WTC11 (cell line): ENCODE data around the gene ARSB. TPM values are rescaled to one million over a fixed set of nuclear protein-coding genes. Genes with fewer than 3 reads are reported as not detected.

Experiments
- ATAC-seq: fragments of 200-7000 bp; cut with Tn5 transposase; 2 replicates; pipeline ENCODE4 v1.10.0; 2021; ENCODE audit warnings: mild to moderate bottlenecking, moderate library complexity
- CTCF ChIA-PET: fragments of 300-600 bp; sonication (Branson Sonifier 250); formaldehyde crosslinking; loops from one replicate; lab custom pipeline; 2021; ENCODE audit warnings: antibody characterized with exemption; lab: Charles Lee
- POLR2A ChIA-PET: fragments of 350-600 bp; sonication (Branson Sonifier 250); formaldehyde crosslinking; loops from one replicate; lab custom pipeline; 2021; ENCODE audit warnings: antibody characterized with exemption; lab: Charles Lee
- DNase-seq: peaks from one replicate; pipeline ENCODE4 v3.0.0; 2021; ENCODE audit warnings: low spot score
- H3K27ac Mint-ChIP-seq: 2 replicates; pipeline ENCODE4 v1.8.0; 2021; ENCODE audit warnings: mixed read lengths
- H3K27me3 Mint-ChIP-seq: 2 replicates; pipeline ENCODE4 v1.8.0; 2021; ENCODE audit warnings: low read depth, mild to moderate bottlenecking, moderate library complexity, mixed read lengths
- H3K36me3 Mint-ChIP-seq: 2 replicates; pipeline ENCODE4 v1.8.0; 2021; ENCODE audit warnings: mixed read lengths
- H3K4me1 Mint-ChIP-seq: 2 replicates; pipeline ENCODE4 v1.8.0; 2022; ENCODE audit warnings: mixed read lengths
- H3K4me3 Mint-ChIP-seq: 2 replicates; pipeline ENCODE4 v1.8.0; 2021; ENCODE audit warnings: mild to moderate bottlenecking, moderate library complexity, mixed read lengths
- H3K9me3 Mint-ChIP-seq: 2 replicates; pipeline ENCODE4 v1.8.0; 2021; ENCODE audit warnings: mixed read lengths
- CREB1 ChIP-seq: sonication (generic); formaldehyde crosslinking; IDR thresholded peaks from 2 replicates; pipeline ENCODE4 v1.8.0; 2023; ENCODE audit warnings: mild to moderate bottlenecking, missing genetic modification reagents
- FOXJ3 ChIP-seq: sonication (generic); formaldehyde crosslinking; IDR thresholded peaks from 2 replicates; pipeline ENCODE4 v1.9.0; 2021; ENCODE audit warnings: missing genetic modification reagents, mild to moderate bottlenecking, borderline replicate concordance
- FOXP1 ChIP-seq: sonication (generic); formaldehyde crosslinking; IDR thresholded peaks from 2 replicates; pipeline ENCODE4 v1.8.0; 2022; ENCODE audit warnings: missing genetic modification reagents, mild to moderate bottlenecking, moderate library complexity, borderline replicate concordance
- GRHL2 ChIP-seq: fragments of 250-450 bp; sonication (Bioruptor Pico); IDR thresholded peaks from 2 replicates; pipeline ENCODE4 v1.8.0; 2022; ENCODE audit warnings: mild to moderate bottlenecking, moderate library complexity; ENCODE audit not compliant: insufficient replicate concordance, severe bottlenecking
- GTF2I ChIP-seq: fragments of 250-450 bp; sonication (Bioruptor Pico); conservative IDR thresholded peaks from 2 replicates; pipeline ENCODE4 v1.4.0; 2021; ENCODE audit warnings: mild to moderate bottlenecking
- HMGA2 ChIP-seq: fragments of 250-450 bp; sonication (Bioruptor Pico); IDR thresholded peaks from 2 replicates; pipeline ENCODE4 v1.4.0; 2021; ENCODE audit warnings: mild to moderate bottlenecking, moderate library complexity
- HMGXB4 ChIP-seq: sonication (generic); formaldehyde crosslinking; IDR thresholded peaks from 2 replicates; pipeline ENCODE4 v1.8.1; 2023; ENCODE audit warnings: mild to moderate bottlenecking, moderate library complexity, missing genetic modification reagents
- IRF2 ChIP-seq: sonication (generic); formaldehyde crosslinking; IDR thresholded peaks from 2 replicates; pipeline ENCODE4 v1.8.0; 2022; ENCODE audit warnings: low read depth, missing genetic modification reagents, borderline replicate concordance
- MLX ChIP-seq: sonication (generic); formaldehyde crosslinking; IDR thresholded peaks from 2 replicates; pipeline ENCODE4 v1.8.1; 2023; ENCODE audit warnings: mild to moderate bottlenecking, missing genetic modification reagents, moderate library complexity
- NFYB ChIP-seq: sonication (generic); formaldehyde crosslinking; conservative IDR thresholded peaks from 2 replicates; pipeline ENCODE4 v1.8.0; 2022; ENCODE audit warnings: low read depth, missing genetic modification reagents
- RELA ChIP-seq: sonication (generic); formaldehyde crosslinking; IDR thresholded peaks from 2 replicates; pipeline ENCODE4 v1.8.1; 2022; ENCODE audit warnings: missing genetic modification reagents, mild to moderate bottlenecking, borderline replicate concordance
- SOX15 ChIP-seq: fragments of 250-450 bp; sonication (Bioruptor Pico); IDR thresholded peaks from 2 replicates; pipeline ENCODE4 v1.9.0; 2021; ENCODE audit warnings: mild to moderate bottlenecking
- TCF7 ChIP-seq: sonication (generic); formaldehyde crosslinking; IDR thresholded peaks from 2 replicates; pipeline ENCODE4 v1.8.0; 2022; ENCODE audit warnings: mild to moderate bottlenecking, low read depth, missing genetic modification reagents, moderate library complexity
- TEAD1 ChIP-seq: sonication (generic); formaldehyde crosslinking; IDR thresholded peaks from 2 replicates; pipeline ENCODE4 v1.8.0; 2022; ENCODE audit warnings: mild to moderate bottlenecking, missing genetic modification reagents
- USF2 ChIP-seq: sonication (generic); formaldehyde crosslinking; IDR thresholded peaks from 2 replicates; pipeline ENCODE4 v1.8.1; 2023; ENCODE audit warnings: mild to moderate bottlenecking, missing genetic modification reagents, moderate library complexity
- ZNF121 ChIP-seq: sonication (generic); formaldehyde crosslinking; IDR thresholded peaks from 2 replicates; pipeline ENCODE4 v1.8.0; 2023; ENCODE audit warnings: missing genetic modification reagents
- ZNF671 ChIP-seq: fragments of 250-450 bp; sonication (Bioruptor Pico); IDR thresholded peaks from 2 replicates; pipeline ENCODE4 v1.8.0; 2021; ENCODE audit warnings: mild to moderate bottlenecking
- total RNA-seq: library from RNA; stranded (reverse); gene quantifications from 3 replicates; pipeline ENCODE4 v1.2.3, GENCODE V29; 2021
- TF ChIP-seq, protein P1 (sequence below): fragments of 250-450 bp; sonication (Bioruptor Pico); IDR thresholded peaks from 2 replicates; pipeline ENCODE4 v1.9.0; 2021; ENCODE audit warnings: mild to moderate bottlenecking
- TF ChIP-seq, protein P2 (sequence below): sonication (generic); formaldehyde crosslinking; IDR thresholded peaks from 2 replicates; pipeline ENCODE4 v1.8.1; 2023; ENCODE audit warnings: mild to moderate bottlenecking, missing genetic modification reagents
- TF ChIP-seq, protein P3 (sequence below): sonication (generic); formaldehyde crosslinking; conservative IDR thresholded peaks from 2 replicates; pipeline ENCODE4 v1.8.1; 2022; ENCODE audit warnings: mild to moderate bottlenecking, missing genetic modification reagents
- TF ChIP-seq, protein P4 (sequence below): fragments of 250-450 bp; sonication (Bioruptor Pico); IDR thresholded peaks from 2 replicates; pipeline ENCODE4 v1.9.0; 2021; ENCODE audit warnings: mild to moderate bottlenecking, borderline replicate concordance

Gene ARSB
- total RNA-seq, 1 experiment from 2014 or later, result 9.7 TPM

DNA sequence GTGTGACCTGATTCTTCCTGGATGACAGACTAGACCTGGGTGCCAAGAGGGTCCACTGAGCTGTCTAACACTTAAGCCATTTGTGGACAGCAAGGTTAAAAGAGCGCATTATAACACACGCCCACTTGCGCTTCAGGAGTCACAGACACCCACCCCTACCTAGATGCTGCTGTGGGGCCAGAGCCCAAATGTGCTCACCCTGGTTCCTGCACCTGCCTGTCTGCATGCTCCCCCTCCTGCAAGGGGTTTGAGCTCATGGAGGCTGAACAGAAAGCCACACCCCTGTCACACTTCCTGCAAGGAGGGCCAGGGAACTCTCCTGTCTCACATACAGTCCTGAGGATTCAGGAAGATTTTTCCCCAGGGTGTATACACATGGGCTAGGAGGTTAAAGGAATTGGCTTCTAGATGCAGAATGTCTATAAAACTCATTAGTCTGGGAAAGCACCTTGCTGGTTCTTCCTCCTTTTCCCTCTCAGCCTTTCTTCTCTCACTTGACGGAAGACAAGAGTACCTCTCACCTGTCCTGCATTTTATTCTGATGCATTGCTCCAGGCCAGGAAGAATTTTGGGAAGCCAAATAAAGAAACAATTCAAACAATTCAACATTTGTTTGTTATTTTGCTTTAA is 249.2 kb downstream of the ARSB start:
- Mint-ChIP-seq H3K4me3 (no peak overlapping the region), H3K36me3 (0 out of 2 replicates have a peak, but pooled peaks cover 3% of the 10 kb centered on the region), H3K27me3 (no peaks in the 10 kb centered on the region; the same call in 1 of the 2 replicates), H3K9me3 (peaks cover 13% of the 10 kb centered on the region), H3K27ac (no peak overlapping the region), H3K4me1 (peaks cover 10% of the 10 kb centered on the region)
- POLR2A ChIA-PET, result no interaction called here
- TF ChIP-seq RELA (CRISPR knock-in tag) (no peak), ZNF671 (CRISPR knock-in tag) (no peak), CREB1 (CRISPR knock-in tag) (no peak), HMGA2 (no peak), ZNF121 (CRISPR knock-in tag) (no peak), TCF7 (CRISPR knock-in tag) (no peak), GTF2I (CRISPR knock-in tag) (no peak), MLX (CRISPR knock-in tag) (no peak), HMGXB4 (CRISPR knock-in tag) (no peak)
- TF ChIP-seq, protein P1, sequence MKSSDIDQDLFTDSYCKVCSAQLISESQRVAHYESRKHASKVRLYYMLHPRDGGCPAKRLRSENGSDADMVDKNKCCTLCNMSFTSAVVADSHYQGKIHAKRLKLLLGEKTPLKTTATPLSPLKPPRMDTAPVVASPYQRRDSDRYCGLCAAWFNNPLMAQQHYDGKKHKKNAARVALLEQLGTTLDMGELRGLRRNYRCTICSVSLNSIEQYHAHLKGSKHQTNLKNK, result no peak
- TF ChIP-seq, protein P2, sequence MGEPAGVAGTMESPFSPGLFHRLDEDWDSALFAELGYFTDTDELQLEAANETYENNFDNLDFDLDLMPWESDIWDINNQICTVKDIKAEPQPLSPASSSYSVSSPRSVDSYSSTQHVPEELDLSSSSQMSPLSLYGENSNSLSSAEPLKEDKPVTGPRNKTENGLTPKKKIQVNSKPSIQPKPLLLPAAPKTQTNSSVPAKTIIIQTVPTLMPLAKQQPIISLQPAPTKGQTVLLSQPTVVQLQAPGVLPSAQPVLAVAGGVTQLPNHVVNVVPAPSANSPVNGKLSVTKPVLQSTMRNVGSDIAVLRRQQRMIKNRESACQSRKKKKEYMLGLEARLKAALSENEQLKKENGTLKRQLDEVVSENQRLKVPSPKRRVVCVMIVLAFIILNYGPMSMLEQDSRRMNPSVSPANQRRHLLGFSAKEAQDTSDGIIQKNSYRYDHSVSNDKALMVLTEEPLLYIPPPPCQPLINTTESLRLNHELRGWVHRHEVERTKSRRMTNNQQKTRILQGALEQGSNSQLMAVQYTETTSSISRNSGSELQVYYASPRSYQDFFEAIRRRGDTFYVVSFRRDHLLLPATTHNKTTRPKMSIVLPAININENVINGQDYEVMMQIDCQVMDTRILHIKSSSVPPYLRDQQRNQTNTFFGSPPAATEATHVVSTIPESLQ (CRISPR knock-in tag), result no peak
- TF ChIP-seq, protein P3, sequence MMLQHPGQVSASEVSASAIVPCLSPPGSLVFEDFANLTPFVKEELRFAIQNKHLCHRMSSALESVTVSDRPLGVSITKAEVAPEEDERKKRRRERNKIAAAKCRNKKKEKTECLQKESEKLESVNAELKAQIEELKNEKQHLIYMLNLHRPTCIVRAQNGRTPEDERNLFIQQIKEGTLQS, result no peak
- TF ChIP-seq, protein P4, sequence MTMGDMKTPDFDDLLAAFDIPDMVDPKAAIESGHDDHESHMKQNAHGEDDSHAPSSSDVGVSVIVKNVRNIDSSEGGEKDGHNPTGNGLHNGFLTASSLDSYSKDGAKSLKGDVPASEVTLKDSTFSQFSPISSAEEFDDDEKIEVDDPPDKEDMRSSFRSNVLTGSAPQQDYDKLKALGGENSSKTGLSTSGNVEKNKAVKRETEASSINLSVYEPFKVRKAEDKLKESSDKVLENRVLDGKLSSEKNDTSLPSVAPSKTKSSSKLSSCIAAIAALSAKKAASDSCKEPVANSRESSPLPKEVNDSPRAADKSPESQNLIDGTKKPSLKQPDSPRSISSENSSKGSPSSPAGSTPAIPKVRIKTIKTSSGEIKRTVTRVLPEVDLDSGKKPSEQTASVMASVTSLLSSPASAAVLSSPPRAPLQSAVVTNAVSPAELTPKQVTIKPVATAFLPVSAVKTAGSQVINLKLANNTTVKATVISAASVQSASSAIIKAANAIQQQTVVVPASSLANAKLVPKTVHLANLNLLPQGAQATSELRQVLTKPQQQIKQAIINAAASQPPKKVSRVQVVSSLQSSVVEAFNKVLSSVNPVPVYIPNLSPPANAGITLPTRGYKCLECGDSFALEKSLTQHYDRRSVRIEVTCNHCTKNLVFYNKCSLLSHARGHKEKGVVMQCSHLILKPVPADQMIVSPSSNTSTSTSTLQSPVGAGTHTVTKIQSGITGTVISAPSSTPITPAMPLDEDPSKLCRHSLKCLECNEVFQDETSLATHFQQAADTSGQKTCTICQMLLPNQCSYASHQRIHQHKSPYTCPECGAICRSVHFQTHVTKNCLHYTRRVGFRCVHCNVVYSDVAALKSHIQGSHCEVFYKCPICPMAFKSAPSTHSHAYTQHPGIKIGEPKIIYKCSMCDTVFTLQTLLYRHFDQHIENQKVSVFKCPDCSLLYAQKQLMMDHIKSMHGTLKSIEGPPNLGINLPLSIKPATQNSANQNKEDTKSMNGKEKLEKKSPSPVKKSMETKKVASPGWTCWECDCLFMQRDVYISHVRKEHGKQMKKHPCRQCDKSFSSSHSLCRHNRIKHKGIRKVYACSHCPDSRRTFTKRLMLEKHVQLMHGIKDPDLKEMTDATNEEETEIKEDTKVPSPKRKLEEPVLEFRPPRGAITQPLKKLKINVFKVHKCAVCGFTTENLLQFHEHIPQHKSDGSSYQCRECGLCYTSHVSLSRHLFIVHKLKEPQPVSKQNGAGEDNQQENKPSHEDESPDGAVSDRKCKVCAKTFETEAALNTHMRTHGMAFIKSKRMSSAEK (CRISPR knock-in tag), result no peak
- ATAC-seq (peak; percentile 28; the same call in 1 of the 2 replicates), DNase-seq (no peak)
- CTCF ChIA-PET, result no interaction called here

- Mint-ChIP-seq H3K9me3 (peaks cover 19% of the 10 kb centered on the region), H3K36me3 (0 out of 2 replicates have a peak, but pooled peaks cover 6% of the 10 kb centered on the region), H3K27ac (no peak overlapping the region), H3K27me3 (no peaks in the 10 kb centered on the region; the same call in 1 of the 2 replicates), H3K4me1 (peaks cover 16% of the 10 kb centered on the region), H3K4me3 (no peak overlapping the region)
- TF ChIP-seq FOXJ3 (CRISPR knock-in tag), result no peak
- TF ChIP-seq, protein P1, result no peak
- TF ChIP-seq NFYB (CRISPR knock-in tag), result no peak
- no peak for TF ChIP-seq USF2 (CRISPR knock-in tag)
- no peak for TF ChIP-seq FOXP1 (CRISPR knock-in tag)
- no peak for TF ChIP-seq TEAD1 (CRISPR knock-in tag)
- no peak for TF ChIP-seq SOX15 (CRISPR knock-in tag)
- TF ChIP-seq GRHL2 (CRISPR knock-in tag), result no peak
- no peak for TF ChIP-seq IRF2 (CRISPR knock-in tag)
- no peak for TF ChIP-seq TCF7 (CRISPR knock-in tag)
- ATAC-seq (no peak), DNase-seq (no peak)
- ChIA-PET POLR2A (no interaction called here), CTCF (no interaction called here)
These were observed 250.2 kb downstream of the ARSB start for GRCh38 chr5:78734950-78735349.
